ENCODE data around the gene EIF2D. TPM values are rescaled to one million over a fixed set of nuclear protein-coding genes. Genes with fewer than 3 reads are reported as not detected.

Gene EIF2D
- total and polyA plus RNA-seq, 2 of the 8 experiments (the other 6 are each of a cell fraction or from before 2014, with no cell fraction given): 36.1 to 37.1 TPM

- Histone ChIP-seq H3K4ac (replicated peaks; ENCODE audit: insufficient read length, low read depth, low read length) (no peak overlapping the region), H3K4me3 (ENCODE audit: extremely low read depth in 1 of 4, insufficient read depth in 2 of 4, low read depth in 3 of 4, low read length in 4 of 4) (no peak overlapping the region)
- FAIRE-seq: no peak
Observed at GRCh38 chr1:206558794-206559671, 53.2 kb downstream of the EIF2D start.

More at GRCh38 chr1:206558794-206559671, 53.2 kb downstream of the EIF2D start:
- H3K9ac ChIP-seq (replicated peaks in 1 of 4; ENCODE audit: extremely low read depth in 1 of 4, low read depth in 3 of 4, low read length in 3 of 4): no peak overlapping the region
- no peak overlapping the region for H3K23ac ChIP-seq (ENCODE audit: insufficient read length)
- H3K27ac ChIP-seq (ENCODE audit: low read depth, low read length): no peak overlapping the region
- no peak overlapping the region for H2BK12ac ChIP-seq (ENCODE audit: low read depth, low read length)
- H2BK120ac ChIP-seq (replicated peaks; ENCODE audit: low read depth, low read length): no peak overlapping the region
- no peak overlapping the region for H4K5ac ChIP-seq (ENCODE audit: insufficient read length, low read depth, low read length)
- H3K23me2 ChIP-seq (ENCODE audit: low read depth, low read length): peaks cover 5% of the 10 kb centered on the region
- H3K79me2 ChIP-seq (ENCODE audit: control insufficient read depth in 1 of 2, insufficient read depth in 2 of 2, low read length in 2 of 2): no peaks in the 10 kb centered on the region
- TF ChIP-seq MAX (IDR thresholded peaks at IDR 0.05) (no peak), YY1 (IDR thresholded peaks at IDR 0.05; ENCODE audit: low read depth, low read length) (no peak), SP4 (IDR thresholded peaks at IDR 0.05; ENCODE audit: low read length) (no peak), POLR2AphosphoS5 (IDR thresholded peaks at IDR 0.05; ENCODE audit: low read depth, low read length) (no peak), SIX5 (IDR thresholded peaks at IDR 0.05; ENCODE audit: low read depth, low read length) (no peak)
- WGBS, 2 experiments (ENCODE audit: extremely low coverage in 1 of 2, insufficient coverage in 1 of 2, insufficient read length in 1 of 2, insufficient replicate concordance in 2 of 2, low coverage in 1 of 2, low lambda C conversion rate in 2 of 2, missing lambda C conversion rate in 1 of 2): 88% methylated on average over 6 of the region's 6 CpGs; no CpG with 5 or more reads in 1 of the 2 experiments
- H3K4me1 ChIP-seq (replicated peaks in 1 of 4; ENCODE audit: control insufficient read depth in 3 of 4, insufficient read depth in 4 of 4, low read length in 3 of 4): peaks cover 4 to 7% (median 5%) of the 10 kb centered on the region in 4 experiments; a peak in 6 of 7 replicates
- CTCF ChIA-PET (ENCODE audit: partially characterized antibody): interaction anchor here (0.7 to 2.4 kb wide), 9 partner anchors 9 to 105 kb away, joined by 3 to 16 read pairs (median 6); partner anchors contain the start of genes EIF2D and RASSF5
- no peak overlapping the region for H2BK15ac ChIP-seq (ENCODE audit: low read length)
- POLR2A ChIA-PET (ENCODE audit: partially characterized antibody): no interaction called here
- H3K56ac ChIP-seq (replicated peaks; ENCODE audit: insufficient read length, low read depth, low read length): no peak overlapping the region
- H2BK20ac ChIP-seq (ENCODE audit: low read length): no peak overlapping the region
- H4K20me1 ChIP-seq (replicated peaks in 1 of 2; ENCODE audit: control insufficient read depth in 1 of 2, insufficient read depth in 2 of 2, low read length in 2 of 2): no peaks in the 10 kb centered on the region
- H2BK5ac ChIP-seq (ENCODE audit: low read depth, low read length): no peak overlapping the region
- no peak overlapping the region for H4K91ac ChIP-seq (replicated peaks; ENCODE audit: insufficient read length, low read length)
- peaks cover 5 to 29% (median 19%) of the 10 kb centered on the region in 4 experiments for H3K27me3 ChIP-seq (replicated peaks in 1 of 4; ENCODE audit: control insufficient read depth in 3 of 4, extremely low read depth in 1 of 4, insufficient read depth in 3 of 4, low read length in 3 of 4)
- no peak overlapping the region for H2AFZ ChIP-seq (ENCODE audit: low read length)
- no peaks in the 10 kb centered on the region for H3K79me1 ChIP-seq (ENCODE audit: low read depth, low read length)
- no peaks in the 10 kb centered on the region for H3K36me3 ChIP-seq (ENCODE audit: control insufficient read depth in 2 of 4, insufficient read depth in 4 of 4, low read length in 3 of 4)
- no peak overlapping the region for H2AK5ac ChIP-seq (ENCODE audit: low read depth, low read length)
- no peaks in the 10 kb centered on the region for H3K9me3 ChIP-seq (ENCODE audit: insufficient read depth in 2 of 2, low read depth in 1 of 2, low read length in 1 of 2)
- no peak overlapping the region for H3K14ac ChIP-seq (ENCODE audit: insufficient read length)
- no peak overlapping the region for H4K8ac ChIP-seq (ENCODE audit: extremely low read depth, insufficient read depth, low read length)
- DNase-seq (ENCODE audit: low read depth in 1 of 2, low spot score in 2 of 2): no peak
- H3K4me2 ChIP-seq (ENCODE audit: insufficient read depth in 1 of 2, low read depth in 2 of 2, low read length in 2 of 2): no peak overlapping the region
- no peak overlapping the region for H3K18ac ChIP-seq (ENCODE audit: extremely low read depth, low read length)

All from H1 (cell line).